OCI-LY3 (cell line): ENCODE measurements around the gene RHNO1.

Experiments
- CTCF ChIP-seq: fragments of 200-600, 300-600 bp; sonication (generic); IDR thresholded peaks from 2 replicates; pipeline ENCODE4 v1.5.1; 2014; ENCODE audit warnings: antibody characterized with exemption, low read length, low read depth
- EZH2phosphoT487 ChIP-seq: fragments of 200-600 bp; shearing (Covaris generic); IDR thresholded peaks from 2 replicates; pipeline ENCODE4 v1.6.1; 2018; ENCODE audit warnings: antibody characterized with exemption, mixed run types, low read depth

GRCh38 chr12:2858334-2858733 lies 18.7 kb upstream of the RHNO1 start:
- no peak for TF ChIP-seq CTCF
- TF ChIP-seq EZH2phosphoT487: no peak
